Liver (tissue), 3 donors: Measurements from ENCODE around the gene RAB12.

Source experiments
- CTCF ChIP-seq: fragments of 150-350 bp; IDR thresholded peaks from 2 replicates; pipeline ENCODE4 v1.5.1; 2017; ENCODE audit warnings: improper control_type of control experiment, low read depth, low read length; ENCODE audit not compliant: missing input control
- RAD21 ChIP-seq, 2 donors: IDR thresholded peaks; 2 replicates each; pipeline ENCODE4 v1.6.1; 2016; ENCODE audit warnings: antibody characterized with exemption in 2 of 2, mild to moderate bottlenecking in 2 of 2
- REST ChIP-seq: IDR thresholded peaks from 2 replicates; pipeline ENCODE4 v1.6.1; 2016; ENCODE audit warnings: antibody characterized with exemption, mild to moderate bottlenecking
- RXRA ChIP-seq, 2 donors: IDR thresholded peaks; 2 replicates each; pipeline ENCODE4 v1.6.1; 2017 to 2018; ENCODE audit warnings: antibody characterized with exemption in 2 of 2, mild to moderate bottlenecking in 1 of 2
- TAF1 ChIP-seq: conservative IDR thresholded peaks from 2 replicates; pipeline ENCODE4 v1.6.1; 2016; ENCODE audit warnings: antibody characterized with exemption, mild to moderate bottlenecking
- TF ChIP-seq, protein P1 (sequence below): IDR thresholded peaks from 2 replicates; pipeline ENCODE4 v1.6.1; 2016; ENCODE audit warnings: antibody characterized with exemption
- donor health status: healthy.
- donor health status: healthy.

DNA sequence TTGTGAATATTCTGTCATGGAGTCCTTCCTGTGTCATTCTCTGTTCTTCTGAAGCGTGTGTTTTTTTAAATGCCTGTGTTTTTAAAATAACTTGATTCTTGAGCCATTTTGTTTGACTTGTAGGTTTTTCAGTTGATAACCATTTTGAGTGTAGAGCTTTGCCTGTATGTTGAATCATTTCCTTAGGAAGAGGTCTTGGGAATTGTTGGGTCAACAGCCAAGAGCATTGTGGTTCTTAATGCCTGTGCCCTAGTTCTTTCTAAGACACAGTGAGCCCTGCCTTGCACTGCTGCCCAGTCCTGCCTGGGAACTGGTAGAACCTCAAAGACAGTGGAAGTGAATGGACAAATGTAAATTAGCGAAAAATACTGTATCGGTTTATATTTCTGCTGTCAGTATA lies 25.9 kb downstream of the RAB12 start:
- TF ChIP-seq TAF1 (no peak), CTCF (no peak), REST (no peak), RXRA (IDR thresholded peaks at IDR 0.05) (no peak), RAD21 (IDR thresholded peaks at IDR 0.05) (no peak)
- TF ChIP-seq, protein P1, sequence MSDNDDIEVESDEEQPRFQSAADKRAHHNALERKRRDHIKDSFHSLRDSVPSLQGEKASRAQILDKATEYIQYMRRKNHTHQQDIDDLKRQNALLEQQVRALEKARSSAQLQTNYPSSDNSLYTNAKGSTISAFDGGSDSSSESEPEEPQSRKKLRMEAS, result no peak
